Occipital lobe (tissue), 2 donors: ENCODE results near the gene MYO7B. TPM values are rescaled to one million over a fixed set of nuclear protein-coding genes. Genes with fewer than 3 reads are reported as not detected.

ENCODE experiments used
- DNase-seq: peaks from one replicate; lab custom pipeline; 2025; lab: John Stamatoyannopoulos, UW
- total RNA-seq: library from RNA; depleted of rRNA; stranded (reverse); fragments of >200 nt; gene quantifications from one replicate; pipeline ENCODE4 v1.2.3, GENCODE V29; 2014

The MYO7B gene
- total RNA-seq, 1 donor from 2014 or later = not detected

GRCh38 chr2:127586746-127587295 lies 51.3 kb downstream of the MYO7B start:
- no peak for DNase-seq

GRCh38 chr2:127588241-127588640 lies 52.8 kb downstream of the MYO7B start:
- DNase-seq = no peak

DNA sequence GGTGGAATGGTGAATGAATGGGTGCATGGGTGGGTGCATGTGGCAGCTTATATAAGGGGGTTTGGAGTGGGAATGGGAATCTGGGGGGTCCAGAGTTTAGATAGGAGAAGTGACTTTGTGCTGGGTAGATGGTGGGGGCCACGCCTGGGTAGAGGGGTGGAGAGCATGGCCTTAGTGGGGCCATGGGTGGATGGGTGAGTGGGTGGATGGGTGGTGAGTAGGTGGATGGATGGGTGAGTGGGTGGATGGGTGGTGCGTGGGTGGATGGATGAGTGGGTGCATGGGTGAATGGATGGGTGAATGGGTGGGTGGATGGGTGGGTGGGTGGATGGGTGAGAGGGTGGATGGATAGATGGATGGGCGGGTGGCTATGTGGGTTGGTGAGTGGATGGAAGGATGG lies 53.9 kb downstream of the MYO7B start:
- DNase-seq = no peak

GRCh38 chr2:127589841-127590240 lies 54.4 kb downstream of the MYO7B start:
- no peak for DNase-seq

- DNase-seq = no peak
Measured at GRCh38 chr2:127590386-127591190, 55.1 kb downstream of the MYO7B start.

DNA sequence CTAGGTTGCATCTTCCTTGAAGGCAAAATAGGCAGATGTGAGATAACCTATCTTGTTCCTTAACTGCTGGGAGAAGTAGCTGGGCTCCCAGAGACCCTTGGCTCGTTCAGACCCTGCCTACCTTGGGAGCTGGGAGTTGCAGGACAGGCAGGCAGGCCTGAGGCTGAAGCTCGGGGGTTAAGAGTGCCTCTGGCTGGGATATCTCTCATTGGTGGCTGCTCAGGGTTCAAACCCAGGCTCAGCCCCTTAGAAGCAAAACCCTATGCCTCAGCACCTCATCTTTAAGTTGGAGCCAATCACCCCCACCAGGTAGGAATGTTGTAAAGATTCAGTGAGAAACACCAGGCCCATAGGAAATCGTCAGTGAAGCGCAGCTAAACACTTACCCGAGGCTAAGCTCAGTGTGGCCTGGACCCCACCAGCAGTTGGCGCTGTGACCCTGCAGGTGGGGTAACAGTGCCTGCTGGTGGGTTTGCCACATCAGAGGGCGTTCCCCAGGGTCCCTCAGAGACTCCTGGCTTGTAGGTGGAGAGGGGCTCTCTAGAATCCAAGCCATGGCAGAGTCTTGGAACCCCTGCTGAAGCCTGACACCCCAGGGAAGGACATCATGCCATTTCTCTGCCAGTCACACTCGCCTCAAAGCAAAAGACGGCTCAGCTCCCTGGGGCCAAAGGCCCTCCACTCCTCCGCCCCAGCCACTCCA lies 55.9 kb downstream of the MYO7B start:
- DNase-seq = peak; percentile 15

GRCh38 chr2:127592761-127593227 lies 57.3 kb downstream of the MYO7B start:
- DNase-seq = no peak

- DNase-seq = no peak
Measured at GRCh38 chr2:127593228-127594115, 58.0 kb downstream of the MYO7B start.

DNA sequence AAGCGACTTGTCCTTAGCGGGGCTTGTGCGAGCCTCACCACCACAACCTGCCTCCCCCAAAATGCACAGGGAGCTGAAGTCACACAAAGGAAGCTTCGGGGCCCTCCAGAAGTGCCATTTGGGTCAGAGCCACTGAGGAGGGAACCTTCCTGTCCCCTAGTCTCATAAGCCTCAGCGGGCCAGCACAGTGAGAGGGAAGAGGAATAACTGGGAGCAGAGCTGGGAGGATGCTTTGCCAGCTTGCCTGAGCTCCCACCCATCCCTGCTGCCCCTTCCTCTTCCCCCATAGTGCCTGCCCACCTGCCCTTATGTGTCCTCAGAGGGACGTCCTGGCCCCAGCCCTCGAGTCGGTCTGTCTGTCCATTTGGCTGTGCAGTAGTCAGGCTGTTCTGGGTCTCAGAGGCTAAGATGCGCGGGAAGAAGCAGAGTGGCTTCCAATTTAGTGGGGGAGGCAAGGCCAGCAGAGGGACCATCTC lies 58.7 kb downstream of the MYO7B start:
- DNase-seq = no peak

- DNase-seq = no peak
Measured at GRCh38 chr2:127596311-127597045, 61.0 kb downstream of the MYO7B start.

DNA sequence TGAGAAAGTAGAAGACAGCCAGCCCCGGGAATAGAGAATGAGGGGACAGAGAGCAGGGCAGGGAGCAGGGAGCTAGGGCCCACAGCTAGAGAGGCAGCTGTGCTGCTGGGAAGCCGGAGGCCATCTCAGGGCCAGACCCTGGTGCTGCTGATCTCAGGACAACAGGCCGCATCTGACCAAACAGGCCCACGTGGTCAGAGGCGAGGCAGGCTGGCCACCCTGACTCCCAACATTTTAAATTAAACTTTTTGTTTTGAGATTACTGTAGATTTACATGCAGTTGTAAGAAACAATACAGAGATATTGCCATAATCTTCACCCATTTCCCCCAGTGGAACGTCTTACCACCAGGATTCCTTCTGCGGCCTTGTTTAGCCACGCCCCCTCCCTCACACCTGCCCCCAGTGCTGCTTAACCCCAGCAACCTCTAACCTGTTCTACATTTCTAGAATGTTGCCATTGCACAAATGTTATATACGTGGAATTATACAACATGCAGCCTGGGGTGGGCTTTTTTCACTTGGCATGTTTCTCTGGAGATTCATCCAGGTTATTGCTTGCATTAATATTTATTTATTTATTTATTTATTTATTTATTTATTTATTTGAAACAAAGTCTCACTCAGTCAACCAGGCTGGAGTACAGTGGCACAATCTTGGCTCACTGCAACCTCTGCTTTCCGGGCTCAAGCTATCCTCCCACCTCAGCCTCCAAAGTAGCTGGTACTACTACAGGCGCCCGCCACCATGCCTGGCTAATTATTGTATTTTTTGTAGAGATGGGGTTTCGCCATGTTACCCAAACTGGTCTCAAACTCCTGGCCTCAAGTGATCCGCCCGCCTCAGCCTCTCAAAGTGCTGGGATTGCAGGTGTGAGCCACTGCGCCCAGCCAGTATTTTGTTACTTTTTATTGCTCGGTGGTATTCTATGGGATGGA lies 61.8 kb downstream of the MYO7B start:
- no peak for DNase-seq

- DNase-seq = no peak
Measured at GRCh38 chr2:127597984-127598380, 62.5 kb downstream of the MYO7B start.

DNA sequence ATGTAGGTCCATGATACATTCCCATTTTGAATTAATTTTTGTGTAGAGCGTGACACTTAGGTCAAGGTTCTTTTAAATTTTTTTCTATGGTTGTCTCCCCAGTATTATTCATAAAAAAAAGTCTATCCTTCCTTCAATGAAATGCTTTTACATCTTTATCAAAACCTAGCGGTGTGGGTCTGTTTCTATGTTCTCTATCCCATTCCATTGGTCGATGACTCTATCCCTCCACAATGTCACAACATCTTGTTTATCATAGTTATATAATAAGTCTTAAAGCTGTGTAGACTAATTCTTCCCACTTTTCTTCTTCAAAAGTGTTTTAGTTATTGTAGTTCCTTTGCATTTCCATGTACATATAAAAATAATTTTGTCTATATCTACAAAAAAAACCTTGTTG lies 63.2 kb downstream of the MYO7B start:
- DNase-seq = no peak

DNA sequence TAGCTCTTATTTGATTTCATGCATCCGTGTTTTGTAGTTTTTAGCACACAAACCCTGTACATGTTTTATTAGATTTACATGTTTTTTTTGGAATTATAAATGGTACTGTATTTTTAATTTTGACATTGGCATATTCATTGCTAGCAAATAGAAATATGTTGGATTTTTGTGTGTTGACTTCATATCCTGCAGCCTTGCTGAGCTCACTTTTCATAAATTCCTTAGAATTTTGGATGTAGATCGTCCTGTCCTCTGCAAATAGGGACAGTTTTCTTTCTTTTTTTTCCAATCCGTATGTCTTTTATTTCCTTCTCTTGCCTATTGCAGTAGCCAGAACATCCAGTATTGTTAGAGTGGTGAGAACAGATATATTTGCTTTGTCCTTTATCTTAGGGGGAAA lies 63.7 kb downstream of the MYO7B start:
- no peak for DNase-seq

DNA sequence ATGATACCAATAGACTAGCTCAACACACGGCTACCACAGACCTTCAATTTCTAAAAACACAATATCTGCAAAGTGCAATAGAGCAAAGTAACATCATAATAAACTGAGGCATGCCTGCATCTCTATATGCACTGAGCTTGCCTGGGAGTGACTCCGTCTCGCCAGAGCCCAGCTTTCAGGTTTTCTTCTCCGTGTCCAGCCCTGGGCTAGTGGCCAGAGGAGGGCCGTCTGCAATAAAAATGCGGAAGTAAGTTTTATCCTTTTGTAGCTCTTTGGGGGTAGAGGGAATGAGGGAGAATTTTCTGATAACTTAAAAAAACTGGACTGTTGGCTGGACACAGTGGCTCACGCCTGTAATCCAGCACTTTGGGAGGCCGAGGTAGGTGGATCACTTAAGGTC lies 69.5 kb downstream of the MYO7B start:
- DNase-seq = no peak

- DNase-seq = no peak
Measured at GRCh38 chr2:127605691-127606263, 70.3 kb downstream of the MYO7B start.

- DNase-seq = no peak
Measured at GRCh38 chr2:127606625-127607398, 71.3 kb downstream of the MYO7B start.

DNA sequence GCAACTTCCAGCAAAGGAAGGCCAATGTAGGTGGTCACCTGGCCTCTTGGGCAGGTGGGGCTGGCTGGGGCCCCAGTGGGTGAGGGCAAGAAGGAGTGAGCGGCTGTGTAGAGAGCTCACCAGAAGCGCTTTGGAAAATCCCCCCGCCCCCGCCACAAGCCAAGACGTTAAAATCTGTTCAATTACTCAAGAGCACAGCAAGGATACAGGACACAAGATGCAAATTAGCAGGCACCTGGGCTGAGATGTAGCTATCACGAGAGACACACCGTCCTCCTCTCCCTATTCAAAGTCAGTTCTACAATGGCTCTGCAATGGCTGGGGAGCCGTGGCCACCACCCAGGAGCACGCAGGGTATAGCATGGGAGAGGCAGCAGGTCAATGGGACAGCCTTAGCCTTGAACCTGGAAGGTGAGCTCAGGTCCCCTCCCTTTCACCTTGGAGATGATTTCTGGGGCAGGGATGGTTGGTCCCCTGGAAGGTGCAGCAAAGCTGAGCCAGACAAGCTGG lies 72.0 kb downstream of the MYO7B start:
- DNase-seq = no peak
